ENCODE data around the gene ATP5PF. TPM values are rescaled to one million over a fixed set of nuclear protein-coding genes. Genes with fewer than 3 reads are reported as not detected.
"Not testable (repeated sequence)": the region's sequence is repeated elsewhere in the genome, so short reads cannot be mapped to it uniquely, and the experiment has no call there.

The ATP5PF gene, protein sequence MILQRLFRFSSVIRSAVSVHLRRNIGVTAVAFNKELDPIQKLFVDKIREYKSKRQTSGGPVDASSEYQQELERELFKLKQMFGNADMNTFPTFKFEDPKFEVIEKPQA
- 104 TPM for total RNA-seq

DNA sequence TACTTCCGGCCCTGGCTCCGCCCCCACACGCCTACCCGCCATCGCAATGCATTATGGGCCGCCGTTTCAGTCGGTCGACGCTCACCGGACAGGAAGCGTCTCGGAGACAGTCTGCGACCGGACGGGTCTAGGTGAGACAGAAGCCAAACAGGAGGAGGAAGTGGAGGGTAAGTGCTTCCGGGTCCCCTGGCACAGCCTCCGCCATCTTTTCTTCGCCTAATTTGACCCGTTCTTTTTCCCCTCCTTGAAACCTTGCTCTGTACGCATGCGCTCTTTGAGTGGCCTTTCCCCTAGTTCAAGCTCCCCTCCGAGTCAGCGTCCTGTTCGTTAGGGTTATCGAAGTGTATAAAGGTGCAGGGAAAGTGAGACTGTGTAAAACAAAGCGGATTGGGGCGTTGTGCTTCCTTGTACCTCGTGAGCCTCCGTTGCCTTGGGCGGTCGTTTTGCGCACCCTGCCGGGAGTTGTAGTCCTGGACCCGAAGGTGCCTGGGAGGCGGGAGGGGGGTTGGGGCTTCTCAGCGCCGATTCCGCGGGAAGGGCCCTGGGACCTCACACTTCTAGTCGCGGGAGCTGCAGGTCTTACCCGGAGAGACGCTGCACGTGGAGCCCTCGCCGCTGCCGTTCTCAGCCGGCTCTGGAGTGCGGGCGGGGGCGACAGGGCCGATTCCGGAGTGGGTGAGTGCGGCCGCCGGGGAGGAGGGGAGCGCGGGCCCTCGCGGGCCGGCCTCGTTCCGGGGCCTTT, at the start of gene ATP5PF, which contains the start of gene GABPA:
Gene ATP5PF, minus strand, starts transcription at position 1 of the 742 bp plus-strand sequence. CDS start 5,110 bp downstream, outside the sequence.
Gene GABPA, plus strand, starts transcription at position 69 of the 742 bp plus-strand sequence. CDS start 6,627 bp downstream, outside the sequence.
- DNase-seq (ENCODE audit: low spot score) = peak; percentile 98

DNA sequence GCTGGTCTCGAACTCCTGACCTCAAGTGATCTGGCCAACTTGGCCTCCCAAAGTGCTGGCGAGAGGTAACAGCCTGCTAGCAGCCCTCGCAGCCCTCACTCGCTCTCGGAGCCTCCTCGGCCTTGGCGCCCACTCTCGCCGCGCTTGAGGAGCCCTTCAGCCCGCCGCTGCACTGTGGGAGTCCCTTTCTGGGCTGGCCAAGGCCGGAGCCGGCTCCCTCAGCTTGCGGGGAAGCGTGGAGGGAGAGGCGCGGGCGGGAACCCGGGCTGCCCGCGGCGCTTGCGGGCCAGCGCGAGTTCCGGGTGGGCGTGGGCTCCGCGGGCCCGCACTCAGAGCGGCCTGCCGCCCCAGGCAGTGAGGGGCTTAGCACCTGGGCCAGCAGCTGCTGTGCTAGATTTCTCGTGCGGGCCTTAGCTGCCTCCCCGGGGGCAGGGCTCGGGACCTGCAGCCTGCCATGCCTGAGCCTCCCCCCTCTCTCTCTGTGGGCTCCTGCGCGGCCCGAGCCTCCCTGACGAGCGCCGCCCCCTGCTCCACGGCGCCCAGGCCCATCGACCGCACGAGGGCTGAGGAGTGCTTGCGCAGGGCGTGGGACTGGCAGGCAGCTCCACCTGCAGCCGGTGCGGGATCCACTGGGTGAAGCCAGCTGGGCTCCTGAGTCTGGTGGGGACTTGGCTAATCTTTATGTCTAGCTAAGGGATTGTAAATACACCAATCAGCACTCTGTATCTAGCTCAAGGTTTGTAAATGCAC, 43.6 kb upstream of the ATP5PF start:
- not testable (repeated sequence) for DNase-seq (ENCODE audit: low spot score)

DNA sequence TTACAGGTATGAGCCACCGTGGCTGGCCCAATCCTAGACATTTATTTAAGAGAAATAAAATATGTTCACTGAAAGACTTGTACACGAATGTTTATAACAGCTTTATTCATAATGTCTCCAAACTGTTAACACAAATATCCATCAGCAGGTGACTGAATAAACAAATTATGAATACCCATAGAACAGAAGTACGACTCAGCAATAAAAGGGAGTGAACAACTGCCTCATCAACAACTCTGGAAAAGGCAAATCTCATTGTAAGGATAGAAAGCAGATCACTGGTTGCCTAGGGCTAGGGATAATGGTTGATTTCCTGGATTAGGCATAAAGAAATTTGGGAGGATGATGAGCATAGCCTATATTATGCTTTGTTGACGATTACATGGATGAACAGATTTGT, 41.7 kb upstream of the ATP5PF start:
- DNase-seq (ENCODE audit: low spot score) = no peak

DNA sequence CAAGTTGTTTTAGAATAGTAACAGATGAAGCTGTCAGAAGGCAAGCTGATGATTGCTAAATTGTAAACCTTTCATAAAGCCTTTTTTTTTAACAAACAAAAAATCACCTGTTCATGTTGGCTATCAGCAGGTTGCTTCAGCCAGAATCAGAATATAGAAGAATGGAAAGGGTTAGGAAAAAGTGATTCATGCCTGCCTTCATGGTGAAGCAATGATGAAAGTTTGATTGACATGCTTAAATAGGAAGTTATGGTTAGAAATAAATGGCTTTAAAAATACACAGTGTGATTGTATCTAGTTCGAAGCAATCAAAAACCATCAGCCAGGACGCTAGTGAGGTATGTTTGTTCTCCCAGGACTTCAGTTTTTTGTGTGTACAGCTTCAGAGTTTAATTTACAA, 38.0 kb upstream of the ATP5PF start:
- no peak for DNase-seq (ENCODE audit: low spot score)

DNA sequence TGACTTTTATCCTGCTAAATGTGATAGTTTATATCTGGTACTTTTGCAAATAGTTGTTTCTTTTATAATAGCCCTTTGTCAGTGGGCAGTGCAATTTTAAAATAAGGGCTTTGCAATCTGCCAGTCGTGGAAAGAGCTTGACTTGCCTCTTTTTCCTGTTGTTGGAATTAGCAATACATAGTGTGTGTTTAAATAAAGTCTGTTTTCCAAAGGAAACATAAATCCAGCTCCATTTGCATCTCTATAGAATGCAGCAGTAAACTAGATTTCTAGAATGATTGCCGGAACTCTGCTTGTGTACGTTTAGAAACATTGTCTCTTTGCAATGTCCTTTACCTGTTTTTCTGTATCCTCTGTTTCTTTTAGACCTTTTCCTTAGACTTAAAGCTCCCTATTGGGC, 33.2 kb upstream of the ATP5PF start:
- DNase-seq (ENCODE audit: low spot score) = no peak

DNA sequence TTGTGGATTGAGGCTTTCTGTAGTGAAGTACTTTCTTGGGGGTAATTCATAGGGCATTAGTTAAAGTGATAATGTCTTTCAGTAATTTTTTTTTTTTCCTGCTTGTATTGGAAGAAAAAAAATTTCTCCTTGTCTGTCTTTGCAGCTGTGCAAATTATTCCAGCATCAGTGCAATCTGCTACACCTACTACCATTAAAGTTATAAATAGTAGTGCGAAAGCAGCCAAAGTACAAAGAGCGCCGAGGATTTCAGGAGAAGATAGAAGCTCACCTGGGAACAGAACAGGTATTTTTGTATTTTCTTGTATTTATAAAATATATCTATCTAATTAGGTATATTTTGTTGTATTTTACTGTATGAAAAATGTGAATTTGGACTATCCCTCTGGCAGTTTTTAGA, 29.4 kb upstream of the ATP5PF start:
- DNase-seq (ENCODE audit: low spot score) = no peak

DNA sequence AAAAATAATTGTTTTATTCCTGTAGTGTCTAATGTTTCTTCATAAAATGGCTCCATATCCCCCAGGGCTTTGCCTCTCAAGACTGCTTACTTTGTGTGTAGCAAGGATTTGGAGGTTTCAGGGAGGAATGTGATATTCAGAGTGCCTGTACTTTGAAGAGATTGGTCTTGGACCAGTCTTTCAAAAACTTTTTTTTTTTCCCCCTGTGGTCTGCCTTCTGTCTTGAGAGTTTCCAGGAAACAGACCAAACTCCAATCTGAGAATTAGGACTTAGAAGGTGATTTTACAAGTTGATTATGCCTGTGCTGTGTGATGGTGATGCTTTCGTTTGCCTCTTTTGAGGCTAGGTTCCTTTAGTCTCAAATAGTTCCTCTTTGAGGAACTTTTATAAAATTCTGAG, 26.0 kb upstream of the ATP5PF start:
- DNase-seq (ENCODE audit: low spot score) = no peak

DNA sequence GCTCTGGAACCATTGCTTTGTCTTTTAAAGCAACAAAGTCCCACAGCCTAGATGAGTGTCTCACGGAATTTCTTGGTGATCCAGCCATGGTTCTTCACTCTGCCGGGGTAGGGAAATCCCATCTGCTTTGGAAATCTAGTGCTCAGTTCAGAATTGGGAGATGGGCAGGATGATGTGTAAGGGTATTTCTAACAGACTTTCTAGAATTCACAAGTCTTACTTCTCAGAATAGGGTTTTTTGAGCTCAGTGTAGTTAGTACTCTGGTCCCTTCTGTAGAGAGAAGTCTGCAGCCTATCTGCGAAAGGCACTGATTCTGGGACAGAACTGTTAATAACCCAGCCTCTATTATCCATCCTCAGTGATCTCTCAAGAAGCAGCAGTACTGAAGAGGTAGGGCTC, 25.4 kb upstream of the ATP5PF start:
- DNase-seq (ENCODE audit: low spot score) = no peak

DNA sequence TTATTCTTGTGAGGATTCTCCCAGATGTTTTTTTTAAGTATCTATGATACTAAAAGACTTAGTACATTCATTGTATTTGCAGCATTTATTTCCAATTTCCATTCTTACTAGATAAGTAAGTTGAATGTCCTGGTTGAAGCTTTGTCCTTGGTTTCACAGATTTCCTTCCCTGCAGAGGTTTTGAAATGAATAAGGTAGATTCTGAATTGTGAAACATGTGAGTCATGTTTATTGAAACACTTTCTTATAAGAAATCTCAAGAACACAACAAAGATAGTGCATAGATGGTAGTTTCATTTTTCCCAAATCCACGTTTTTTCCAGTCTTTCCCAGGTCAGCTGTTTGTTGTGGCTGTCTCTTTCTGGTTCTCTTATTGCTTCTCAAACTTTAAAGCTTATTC, 24.9 kb upstream of the ATP5PF start:
- no peak for DNase-seq (ENCODE audit: low spot score)

DNA sequence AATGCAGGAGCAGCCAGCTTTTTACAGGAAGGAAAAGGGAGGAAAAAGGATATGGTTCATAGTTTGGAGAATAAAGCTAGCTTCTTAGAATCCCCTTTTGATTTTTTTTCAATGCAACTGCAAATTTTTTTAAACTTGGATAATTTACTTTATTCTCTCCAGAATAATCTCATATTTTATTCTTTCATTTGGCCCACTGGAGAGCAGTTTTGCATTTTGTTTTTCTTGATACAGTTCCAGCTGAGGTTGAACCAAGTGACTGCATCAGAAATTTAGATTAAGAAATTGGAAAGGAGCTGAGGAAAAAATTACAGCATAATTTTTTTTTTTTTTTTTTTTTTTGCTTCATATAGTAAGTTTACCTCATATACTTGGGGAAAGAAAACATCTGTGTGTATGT, 22.8 kb upstream of the ATP5PF start:
- DNase-seq (ENCODE audit: low spot score) = no peak

DNA sequence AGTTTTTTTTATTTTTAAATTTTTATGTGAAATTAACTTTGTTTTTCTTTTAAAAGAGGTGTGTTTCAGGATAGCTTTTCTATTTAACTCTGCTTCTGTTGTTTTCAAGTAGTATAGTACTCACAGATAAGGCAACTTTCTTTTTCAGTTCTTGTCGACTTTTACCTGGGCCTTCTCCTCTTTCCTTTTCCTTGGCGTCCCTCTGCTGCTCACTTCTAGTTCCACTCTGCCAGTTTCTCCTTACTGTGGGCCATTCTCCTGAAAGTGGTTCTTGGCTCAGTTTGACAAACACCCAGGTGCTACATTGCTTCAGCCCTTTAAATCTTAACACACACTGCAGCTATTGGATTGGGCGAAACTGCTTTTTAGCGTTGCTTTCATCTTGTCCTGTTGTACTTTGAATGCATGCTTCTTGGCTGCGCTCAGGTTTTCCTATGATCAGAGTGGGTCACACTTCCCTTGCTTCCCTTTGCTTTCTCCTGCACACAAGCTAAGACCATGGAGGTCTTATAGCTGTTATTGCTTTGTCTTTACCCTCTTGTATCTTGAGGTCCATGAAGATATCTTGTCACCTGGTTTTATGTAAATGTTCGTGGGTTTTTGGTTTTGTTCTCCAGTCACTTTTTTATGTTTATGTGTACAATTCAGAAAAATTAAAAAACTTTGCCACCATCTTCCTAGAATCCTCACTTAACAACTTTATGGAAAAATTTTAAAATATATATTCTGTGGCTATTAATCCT, 21.7 kb upstream of the ATP5PF start:
- no peak for DNase-seq (ENCODE audit: low spot score)

DNA sequence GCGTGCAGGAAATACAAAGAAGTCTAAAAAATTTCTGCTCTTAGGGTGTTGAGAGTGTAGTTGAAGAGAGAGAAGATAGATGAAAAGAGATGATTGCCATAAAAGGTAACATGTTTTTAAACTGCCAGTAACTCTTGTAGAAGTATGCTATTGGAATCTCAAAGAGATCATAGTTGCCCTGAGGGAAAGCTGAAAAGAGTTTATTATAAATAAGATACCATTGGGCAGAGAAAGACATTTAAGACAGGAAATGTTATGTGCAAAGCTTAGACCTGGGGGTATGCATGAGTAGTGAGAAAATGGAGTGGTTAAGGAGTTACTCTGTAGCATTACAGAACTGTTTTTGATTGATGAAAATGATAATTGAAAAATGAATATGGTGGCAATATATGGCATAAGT, 17.7 kb upstream of the ATP5PF start:
- no peak for DNase-seq (ENCODE audit: low spot score)

DNA sequence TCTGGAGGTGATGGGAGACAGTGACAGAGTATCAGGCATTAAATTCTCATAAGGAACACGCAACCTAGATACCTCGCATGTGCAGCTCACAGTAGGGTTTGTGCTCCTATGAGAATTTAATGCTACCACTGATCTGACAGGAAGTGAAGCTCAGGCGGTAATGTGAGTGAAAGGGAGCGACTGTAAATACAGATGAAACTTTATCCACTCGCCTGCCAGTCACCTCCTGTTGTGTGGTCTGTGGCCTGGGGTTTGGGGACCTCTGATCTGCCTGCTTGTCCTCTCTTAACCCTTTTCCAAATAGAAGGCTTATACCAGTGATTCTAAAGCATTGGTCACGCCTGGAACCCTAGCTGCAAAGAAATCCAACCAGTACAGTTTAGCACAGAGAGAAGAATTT, 15.4 kb upstream of the ATP5PF start:
- no peak for DNase-seq (ENCODE audit: low spot score)

DNA sequence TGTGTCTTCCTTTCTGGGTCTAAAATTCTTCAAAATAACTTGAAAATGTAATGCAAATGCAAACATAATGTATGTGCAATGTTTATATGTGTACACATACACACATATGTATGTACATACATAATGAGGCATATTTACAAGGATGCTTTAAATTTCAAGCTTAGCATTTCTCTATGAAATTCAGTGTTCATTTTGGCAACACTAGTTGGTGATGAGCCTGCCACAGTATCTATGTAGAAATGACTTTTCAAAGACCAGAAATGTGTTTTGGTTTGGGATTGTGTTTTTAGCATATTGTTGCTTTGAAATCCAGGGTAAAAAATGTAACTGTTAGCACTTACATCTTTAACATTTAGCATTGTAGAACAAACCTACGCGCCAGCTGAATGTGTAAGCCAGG, 10.2 kb upstream of the ATP5PF start:
- DNase-seq (ENCODE audit: low spot score) = no peak

DNA sequence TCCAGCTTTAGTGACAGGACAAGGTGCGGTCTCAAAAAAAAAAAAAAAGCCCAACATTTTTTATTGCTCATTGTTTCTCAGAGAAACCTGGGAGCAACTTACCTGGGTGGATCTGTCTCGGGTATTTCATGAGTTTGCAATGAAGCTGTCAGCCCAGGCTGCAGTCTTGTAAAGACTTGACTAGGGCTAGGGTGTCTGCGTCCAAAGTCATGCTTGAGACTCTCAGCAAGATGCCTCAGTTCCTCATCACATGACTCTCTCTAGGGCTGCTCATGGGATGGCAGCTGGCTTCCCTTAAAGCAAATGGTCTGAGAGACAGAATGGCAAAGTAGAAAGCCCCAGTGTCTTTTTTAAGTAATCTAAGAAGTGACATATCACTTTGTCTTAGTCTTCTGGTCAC, 8.2 kb upstream of the ATP5PF start:
- DNase-seq (ENCODE audit: low spot score) = no peak

DNA sequence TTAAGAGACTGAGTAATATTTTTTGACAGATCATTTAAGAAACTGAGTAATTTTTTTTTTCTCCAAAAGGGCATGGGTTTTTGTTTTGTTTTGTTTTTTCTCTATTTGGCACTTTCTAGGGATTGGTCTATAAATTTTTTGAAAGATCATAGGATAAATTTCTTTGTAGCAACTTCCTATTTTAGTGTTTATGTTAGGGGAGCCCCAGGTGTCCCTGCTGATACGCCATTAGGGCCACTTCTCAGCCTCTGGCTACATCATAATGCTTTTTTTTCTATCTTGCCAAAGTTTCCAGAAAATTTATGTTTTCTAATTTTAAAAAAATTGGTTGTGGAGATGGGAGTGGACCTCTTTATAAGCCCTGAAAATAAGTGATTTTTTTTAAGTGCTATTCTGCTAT, 2.7 kb upstream of the ATP5PF start:
- no peak for DNase-seq (ENCODE audit: low spot score)

DNA sequence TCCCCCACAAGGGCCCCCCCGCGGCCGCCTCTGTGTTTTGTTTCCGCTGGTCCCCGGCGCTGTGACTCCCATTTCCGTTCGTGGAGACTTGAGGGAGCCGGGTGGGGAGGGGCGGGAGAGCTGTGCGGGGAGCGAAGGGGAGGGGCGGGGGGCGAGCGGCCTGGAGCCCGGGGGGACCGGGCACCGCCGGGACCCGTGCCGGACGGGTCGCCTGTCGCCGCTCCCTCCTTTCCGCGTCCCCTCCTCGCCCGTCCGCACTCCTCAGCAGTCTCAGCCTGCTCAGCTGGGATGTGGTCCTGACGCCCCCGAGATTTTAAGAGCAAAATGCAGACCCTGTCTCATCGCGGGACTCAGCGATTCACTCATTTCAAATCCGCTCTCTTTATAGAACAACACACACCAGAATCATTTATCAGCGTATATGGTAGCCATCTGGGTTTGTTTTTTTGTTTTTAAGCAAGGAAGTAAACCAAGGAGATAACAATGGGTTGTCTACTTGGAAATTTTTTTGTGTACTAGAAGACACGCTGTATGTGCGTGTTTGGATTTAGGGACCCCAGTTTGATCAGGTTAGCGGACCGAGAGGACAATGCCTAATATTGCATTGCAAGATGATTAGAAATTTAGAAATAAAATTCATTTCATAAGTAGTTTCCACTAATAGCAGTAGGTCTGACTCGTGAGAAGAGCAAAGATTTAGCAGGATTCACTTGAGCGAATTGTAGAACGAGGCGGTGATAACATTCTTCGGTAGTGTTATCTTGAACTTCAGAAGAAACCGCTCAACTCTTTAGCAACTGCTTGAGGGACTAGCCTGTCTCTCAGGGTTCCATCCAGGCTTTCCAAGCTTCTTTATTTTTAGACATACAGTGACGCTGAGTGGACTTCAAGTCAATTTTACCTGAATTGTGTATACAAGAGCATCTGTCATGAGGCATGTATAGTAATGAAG, 1.2 kb upstream of the ATP5PF start:
- DNase-seq (ENCODE audit: low spot score) = peak; percentile 78

DNA sequence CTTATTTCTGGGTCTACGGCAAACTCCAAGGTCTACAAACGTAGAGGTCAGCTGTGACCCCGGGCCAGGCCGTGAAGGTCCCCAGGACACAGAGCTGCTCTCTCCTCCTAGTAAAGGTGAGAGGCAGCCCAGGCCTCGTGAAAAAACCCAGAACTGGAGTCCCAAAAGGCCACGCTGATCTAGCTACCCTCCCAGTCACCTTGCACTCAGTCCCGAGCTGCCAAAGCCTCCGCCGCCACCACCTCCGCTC, 125 bp downstream of the ATP5PF start:
- DNase-seq (ENCODE audit: low spot score) = peak; percentile 13

DNA sequence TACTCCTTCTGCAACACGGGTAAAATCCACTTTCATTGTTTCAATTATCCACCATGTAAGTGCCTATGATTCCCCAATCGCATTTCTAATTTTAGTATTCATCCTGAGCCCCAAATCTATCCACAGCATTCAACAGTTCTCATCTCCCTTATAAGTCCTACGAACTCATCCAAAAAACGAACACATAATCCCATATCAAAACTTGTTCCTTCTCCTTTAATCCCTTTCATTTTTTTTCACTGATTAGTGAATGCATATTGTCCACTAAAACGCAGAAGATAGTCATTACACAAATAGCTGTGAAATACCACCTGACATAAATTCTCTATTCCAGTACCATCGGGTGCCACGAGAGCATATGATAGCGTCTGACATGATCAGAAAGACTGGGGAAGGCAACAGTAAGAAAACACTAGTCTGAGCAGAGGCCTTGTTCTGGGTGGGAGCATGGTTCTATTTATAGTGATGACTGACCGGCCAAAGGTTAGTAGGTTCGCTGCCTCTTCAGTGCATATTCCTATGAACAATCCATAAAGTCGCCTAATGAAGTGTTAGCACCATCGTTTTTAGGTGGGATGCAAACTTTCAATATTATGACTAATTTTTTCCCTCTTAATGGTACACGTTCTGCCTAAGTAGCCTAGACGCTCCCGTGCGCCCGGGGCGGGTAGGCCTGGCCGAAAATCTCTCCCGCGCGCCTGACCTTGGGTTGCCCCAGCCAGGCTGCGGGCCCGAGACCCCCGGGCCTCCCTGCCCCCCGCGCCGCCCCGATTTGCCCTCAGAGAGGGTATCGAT, 648 bp downstream of the ATP5PF start:
- DNase-seq (ENCODE audit: low spot score) = no peak

DNA sequence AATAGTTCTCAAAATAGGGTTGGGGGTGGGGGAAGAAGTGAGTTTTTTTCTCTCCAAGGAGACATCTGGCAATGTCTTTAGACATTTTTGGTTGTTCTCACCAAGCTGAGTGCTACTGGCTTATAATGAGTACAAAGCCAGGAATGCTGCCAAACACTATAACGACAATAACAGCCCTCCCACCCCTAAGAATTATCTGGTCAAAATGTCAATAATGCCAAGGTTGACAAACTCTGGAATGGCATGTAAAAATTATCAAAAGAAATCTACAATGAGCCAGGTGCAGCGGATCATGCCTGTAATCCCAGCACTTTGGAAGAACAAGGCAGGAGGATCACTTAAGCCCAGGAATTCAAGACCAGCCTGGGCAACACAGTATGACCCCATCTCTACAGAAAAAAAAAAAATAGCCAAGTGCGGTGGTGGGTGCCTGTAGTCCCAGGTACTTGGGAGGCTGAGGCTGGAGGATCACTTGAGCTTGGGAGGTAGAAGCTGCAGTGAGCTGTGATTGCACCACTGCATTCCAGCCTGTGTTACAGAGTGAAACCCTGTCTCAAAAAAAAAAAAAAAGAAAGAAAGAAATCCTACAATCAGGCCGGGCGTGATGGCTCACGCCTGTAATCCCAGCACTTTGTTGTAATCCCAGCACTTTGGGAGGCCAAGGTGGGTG, 2.5 kb downstream of the ATP5PF start:
- DNase-seq (ENCODE audit: low spot score) = no peak
